NCI-H2171 (cell line): ENCODE results near the gene OR2G6.
"Not testable (repeated sequence)": the region's sequence is repeated elsewhere in the genome, so short reads cannot be mapped to it uniquely, and the experiment has no call there.

Experiments used
- DNase-seq: peaks from one replicate; lab custom pipeline; 2025; lab: John Stamatoyannopoulos, UW

The OR2G6 gene

DNA sequence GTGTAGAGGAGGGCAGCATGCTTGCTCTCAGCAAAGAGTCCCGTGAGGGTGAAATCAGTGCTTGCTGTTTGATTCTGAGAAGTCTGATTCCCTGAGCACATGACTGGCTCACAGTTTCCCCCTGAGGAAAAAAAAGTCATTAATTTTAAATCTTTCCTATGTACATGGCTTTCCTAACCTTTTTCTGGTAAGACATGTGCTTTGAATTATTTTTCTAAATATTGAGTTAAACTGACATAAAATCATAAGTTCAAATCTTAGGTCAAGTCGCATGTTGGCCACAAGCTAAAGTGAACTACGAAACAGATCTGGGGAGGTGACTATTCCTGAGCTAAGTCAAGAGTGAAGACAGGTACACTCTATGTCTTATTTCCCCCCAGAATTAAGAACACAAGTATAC is 66.8 kb downstream of the OR2G6 start, which contains the start of gene OR2T34:
TSS of gene OR2T34 (minus strand) at position 101 of the 400 bp plus-strand sequence. CDS start at position 101, 0 bp downstream.
- not testable (repeated sequence) for DNase-seq

- no peak for DNase-seq
These were observed 68.5 kb downstream of the OR2G6 start for GRCh38 chr1:248576260-248576980.
